Left kidney (tissue), 2 donors: ENCODE data around the gene BCAP29. TPM values are rescaled to one million over a fixed set of nuclear protein-coding genes. Genes with fewer than 3 reads are reported as not detected.
"Not testable (repeated sequence)": the region's sequence is repeated elsewhere in the genome, so short reads cannot be mapped to it uniquely, and the experiment has no call there.

Source experiments
- DNase-seq: peaks from one replicate; pipeline ENCODE4 v3.0.0-alpha.2; 2013
- polyA plus RNA-seq: library from polyadenylated mRNA; unstranded; fragments of 120-200 nt; gene quantifications from one replicate; pipeline ENCODE4 v1.2.1, GENCODE V29; 2013; ENCODE audit not compliant: insufficient read length

Gene BCAP29
- polyA plus RNA-seq, 1 donor, result 54.4 TPM

- no peak for DNase-seq
Observed at GRCh38 chr7:107615910-107616680, 36.0 kb downstream of the BCAP29 start.

DNA sequence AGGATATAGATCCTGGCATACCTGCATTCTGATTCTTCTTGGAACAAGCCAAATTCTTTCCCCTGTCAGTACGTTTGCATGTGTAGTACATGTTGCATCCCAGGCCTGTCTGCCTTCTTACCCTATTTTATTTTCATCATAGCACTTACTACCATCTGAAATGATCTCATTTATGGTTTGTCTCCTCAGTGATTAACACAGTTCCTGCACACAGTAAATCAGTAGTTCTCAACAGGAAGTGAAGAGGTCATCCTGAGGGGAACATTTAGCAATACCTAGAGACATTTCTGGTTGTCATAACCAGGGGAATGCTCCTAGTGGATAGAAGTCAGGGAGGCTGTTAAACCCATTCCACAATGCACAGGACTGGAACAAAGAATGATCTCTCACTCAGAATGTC lies 42.4 kb downstream of the BCAP29 start:
- no peak for DNase-seq

DNA sequence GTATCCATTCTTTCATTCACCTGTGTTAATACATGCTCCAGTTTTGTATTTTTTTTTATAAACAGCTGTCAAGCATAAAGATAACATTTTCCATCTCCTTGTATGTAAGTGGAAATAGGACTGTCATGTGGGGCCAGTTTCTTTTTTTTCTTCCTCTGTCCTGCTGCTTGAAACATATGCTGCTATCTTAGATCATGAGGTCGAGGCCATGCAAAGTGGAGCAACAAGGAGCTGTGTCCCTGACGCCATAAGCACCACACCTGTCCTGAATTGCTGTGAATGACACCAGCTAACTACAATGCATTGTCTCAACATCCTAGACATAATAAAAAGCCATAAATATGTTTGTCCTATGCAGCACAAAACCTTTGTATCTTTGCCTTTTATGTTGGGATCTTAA lies 42.8 kb downstream of the BCAP29 start:
- no peak for DNase-seq

DNA sequence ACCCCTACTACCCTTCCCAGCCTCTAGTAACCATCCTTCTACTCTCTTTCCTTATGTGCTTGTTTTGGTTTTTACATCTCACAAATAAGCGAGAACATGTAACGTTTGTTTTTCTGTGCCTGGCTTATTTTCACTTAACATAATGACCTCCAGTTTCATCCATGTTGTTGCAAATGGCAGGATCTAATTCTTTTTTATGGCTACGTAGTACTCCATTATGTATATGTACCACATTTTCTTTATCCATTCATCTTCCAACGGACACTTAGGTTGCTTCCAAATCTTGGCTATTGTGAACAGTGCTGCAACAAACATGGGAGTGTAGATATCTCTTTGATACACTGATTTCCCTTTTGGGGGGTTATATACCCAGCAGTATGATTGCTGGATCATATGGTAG lies 47.0 kb downstream of the BCAP29 start:
- DNase-seq, result no peak

DNA sequence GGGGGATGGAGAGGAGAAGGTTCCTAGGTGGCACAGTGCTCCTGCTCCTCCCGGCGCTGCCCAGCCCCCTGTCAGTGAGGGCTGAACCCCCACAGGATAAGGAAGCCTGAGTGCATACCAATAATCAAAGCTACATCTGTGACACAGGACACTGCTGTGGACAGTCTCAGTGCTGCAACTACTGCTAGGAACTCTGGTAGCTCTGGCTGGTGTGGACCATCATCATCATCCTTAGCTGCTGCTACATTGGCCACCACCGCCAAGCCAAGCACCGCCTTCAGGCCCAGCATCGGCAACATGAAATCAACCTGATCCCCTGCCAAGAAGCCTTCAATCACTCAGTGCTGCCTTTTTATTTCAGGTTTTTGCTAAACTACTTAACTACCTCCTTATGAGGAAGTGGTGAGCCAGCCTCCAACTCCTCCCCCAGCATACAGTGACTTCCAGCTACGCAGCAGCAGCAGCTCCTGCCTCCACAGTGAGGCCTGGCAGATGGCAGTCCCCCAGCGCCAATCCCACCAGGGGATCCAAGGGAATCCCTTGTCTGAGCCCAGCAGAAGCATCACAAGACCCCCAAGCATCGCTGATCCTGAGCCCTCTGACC lies 48.5 kb downstream of the BCAP29 start:
- no peak for DNase-seq

DNA sequence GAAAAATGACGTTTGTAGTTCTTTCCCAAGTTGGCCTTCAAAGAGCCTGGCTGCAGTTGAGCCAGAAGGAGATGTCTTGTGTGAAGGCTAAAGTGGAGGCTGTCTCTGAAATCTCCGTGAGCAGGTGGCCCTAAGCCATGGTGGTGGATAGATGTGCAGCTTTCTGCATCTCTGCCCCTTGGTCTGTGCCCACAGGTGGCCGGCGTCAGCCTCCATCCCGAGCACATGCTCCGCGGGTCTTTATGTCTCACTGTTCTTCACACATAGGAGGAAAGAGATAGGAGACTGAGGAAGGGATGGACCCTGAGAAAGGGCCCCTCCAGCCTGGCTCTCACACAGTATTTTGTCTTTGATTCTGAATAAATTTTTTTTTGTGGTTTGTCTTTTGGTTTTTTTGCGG lies 50.3 kb downstream of the BCAP29 start:
- no peak for DNase-seq

DNA sequence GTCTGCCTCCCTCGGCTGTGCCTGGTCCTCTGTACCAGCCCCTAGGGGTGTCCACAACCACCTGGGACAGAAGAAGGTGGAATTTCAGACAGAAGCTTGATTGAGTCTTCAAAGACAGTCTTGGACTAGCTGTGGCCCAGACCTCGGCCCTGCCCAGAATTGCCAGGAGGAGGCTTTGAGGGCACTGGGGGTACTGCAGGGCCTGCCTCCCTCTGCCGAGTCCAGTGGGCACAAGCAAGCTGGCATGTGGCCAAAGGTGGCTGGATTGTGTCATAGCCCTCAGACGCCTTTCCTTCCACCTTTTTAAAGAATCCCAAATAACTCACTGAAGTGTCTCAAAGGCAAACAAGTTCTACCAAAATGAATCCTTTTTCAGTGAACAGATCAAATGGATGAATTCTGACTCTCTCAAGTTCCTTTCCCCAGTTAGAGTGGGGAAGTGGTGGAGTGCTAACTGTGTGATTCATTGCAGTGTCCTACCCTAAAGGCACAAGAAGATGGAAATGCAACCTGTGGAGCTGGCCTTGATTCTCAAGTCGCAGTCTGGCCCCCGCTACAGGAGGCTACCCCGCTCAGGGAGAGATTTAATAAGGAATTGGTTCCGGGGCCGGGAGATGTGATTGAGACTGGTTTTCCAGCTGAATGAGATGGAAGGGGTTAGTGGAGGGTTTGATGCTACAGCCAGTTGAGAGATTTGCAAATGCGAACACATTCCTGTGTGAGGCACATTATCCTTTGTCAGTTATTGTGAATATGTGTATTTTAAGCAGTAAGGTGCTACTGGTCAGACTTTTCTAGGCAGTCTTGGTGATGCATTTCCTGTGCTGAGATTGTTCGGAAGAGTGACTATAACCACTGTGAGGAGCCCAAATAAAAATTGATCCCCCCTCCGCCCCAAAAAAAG lies 51.8 kb downstream of the BCAP29 start:
- no peak for DNase-seq

DNA sequence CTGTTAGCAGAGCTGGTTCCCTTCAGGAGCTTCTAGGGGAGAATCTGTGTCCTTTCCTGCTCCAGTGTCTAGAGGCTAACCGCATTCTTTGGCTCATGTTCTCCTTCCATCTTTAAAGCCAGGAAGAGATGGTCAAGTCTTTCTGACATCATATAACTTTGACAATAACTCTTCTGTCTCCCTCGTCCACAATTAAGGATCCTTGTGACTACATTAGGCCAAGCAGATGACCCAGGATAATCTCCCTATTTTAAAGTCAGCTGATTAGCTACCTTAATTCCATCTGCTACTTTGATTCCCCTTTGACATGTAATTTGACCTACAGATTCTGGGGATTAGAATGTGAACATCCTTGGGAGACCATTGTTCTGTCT lies 52.4 kb downstream of the BCAP29 start:
- DNase-seq, result no peak

DNA sequence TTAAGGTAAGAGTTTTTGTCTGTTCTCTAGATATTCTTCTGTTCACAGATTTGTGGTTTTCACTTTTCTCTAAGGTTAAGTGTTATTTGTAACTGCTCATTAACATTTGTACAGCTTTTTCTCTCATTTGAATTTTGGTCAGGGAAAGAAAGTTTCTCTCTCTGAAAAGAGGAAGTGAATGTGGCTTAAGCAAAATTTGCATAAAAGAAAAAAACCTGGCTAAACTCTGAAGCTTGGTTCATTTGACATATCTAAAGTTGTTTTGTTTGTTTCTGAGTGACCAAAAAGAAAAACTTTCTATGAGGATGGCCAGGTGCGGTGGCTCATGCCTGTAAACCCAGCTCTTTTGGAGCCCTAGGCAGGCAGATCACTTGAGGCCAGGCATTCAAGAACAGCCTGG lies 58.5 kb downstream of the BCAP29 start:
- no peak for DNase-seq

- not testable (repeated sequence) for DNase-seq
Observed at GRCh38 chr7:107639070-107639469, 59.0 kb downstream of the BCAP29 start.

GRCh38 chr7:107641676-107642075 lies 61.6 kb downstream of the BCAP29 start:
- no peak for DNase-seq

- no peak for DNase-seq
Observed at GRCh38 chr7:107642501-107642900, 62.5 kb downstream of the BCAP29 start.

DNA sequence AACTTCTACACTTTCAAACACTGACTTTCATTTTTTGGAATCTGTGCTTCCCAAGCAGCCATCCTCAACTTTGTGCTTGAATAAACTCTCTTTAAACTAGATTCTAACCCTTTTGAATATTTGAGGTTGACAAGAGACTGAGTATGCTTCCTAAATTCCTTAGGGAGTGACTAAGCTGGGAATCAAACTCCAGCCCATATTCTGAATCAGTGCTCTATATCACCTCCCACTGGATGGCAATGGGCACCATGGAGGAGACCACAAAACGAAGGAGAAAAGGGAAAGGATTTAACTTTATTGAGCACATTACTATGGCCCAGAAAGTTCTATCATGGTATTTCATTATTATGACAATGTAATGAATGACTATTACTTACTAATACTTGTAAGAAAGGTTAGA lies 63.4 kb downstream of the BCAP29 start:
- no peak for DNase-seq

- DNase-seq, result no peak
Observed at GRCh38 chr7:107643938-107644308, 63.9 kb downstream of the BCAP29 start.

GRCh38 chr7:107644309-107644974 lies 64.4 kb downstream of the BCAP29 start:
- DNase-seq, result no peak

DNA sequence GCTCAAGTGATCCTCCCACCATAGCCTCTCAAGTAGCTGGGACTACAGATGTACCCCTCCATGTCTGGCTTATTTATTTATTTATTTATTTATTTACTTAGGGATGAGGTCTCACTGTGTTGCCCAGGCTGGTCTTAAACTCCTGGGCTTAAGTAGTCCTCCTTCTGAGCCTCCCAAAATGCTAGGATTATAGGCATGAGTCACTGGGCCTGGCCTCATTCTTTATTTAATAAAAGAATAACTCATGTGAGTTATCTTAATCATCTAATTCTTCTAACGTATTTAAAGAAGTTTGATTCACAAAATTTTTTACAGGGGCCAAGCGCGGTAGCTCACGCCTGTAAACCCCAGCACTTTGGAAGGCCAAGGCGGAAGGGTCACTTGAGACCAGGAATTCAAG lies 72.6 kb downstream of the BCAP29 start:
- DNase-seq, result no peak

DNA sequence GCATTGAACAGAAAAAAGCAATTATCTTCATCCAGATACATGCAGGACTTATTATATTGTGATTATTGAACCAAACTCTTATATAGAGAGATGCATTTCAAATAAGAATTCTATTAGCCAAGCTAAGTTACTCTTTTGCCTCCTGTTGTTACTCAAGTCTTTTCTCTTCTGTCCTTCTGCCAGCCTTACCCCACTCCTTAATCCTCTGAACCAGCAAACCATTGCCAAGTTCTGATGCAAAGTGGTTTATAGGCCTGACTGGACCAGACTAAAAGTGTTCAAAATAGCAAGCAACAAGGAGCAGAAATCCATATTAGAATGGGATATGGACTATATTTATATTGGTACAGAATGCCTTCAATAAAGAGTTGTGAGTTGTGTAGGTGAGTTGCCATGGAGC lies 78.4 kb downstream of the BCAP29 start:
- DNase-seq, result no peak

- no peak for DNase-seq
Observed at GRCh38 chr7:107659666-107660065, 79.6 kb downstream of the BCAP29 start.

DNA sequence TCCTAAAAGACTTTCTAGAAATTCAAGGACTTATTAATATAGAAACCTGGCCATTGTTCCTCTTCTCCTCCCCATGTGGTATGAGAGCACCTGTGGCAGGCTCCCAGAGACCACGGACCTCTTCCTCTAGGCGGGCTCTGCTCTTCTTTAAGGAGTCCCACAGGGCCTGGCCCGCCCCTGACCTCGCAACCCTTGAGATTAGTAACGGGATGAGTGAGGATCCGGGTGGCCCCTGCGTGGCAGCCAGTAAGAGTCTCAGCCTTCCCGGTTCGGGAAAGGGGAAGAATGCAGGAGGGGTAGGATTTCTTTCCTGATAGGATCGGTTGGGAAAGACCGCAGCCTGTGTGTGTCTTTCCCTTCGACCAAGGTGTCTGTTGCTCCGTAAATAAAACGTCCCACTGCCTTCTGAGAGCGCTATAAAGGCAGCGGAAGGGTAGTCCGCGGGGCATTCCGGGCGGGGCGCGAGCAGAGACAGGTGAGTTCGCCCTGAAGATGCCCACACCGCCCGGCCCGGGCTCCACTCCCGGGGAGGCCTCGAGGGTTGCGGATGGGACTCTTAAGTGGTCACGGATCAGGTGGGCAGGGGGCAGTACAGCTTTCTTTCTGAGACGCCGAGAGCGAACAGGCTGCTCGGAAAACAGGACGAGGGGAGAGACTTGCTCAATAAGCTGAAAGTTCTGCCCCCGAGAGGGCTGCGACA lies 80.5 kb downstream of the BCAP29 start, which contains the start of gene SLC26A4:
SLC26A4 (plus strand) TSS at position 448 of the 700 bp plus-strand sequence. CDS start 814 bp downstream, outside the sequence.
- DNase-seq, result no peak

- peak; percentile 43 for DNase-seq
Observed at GRCh38 chr7:107661081-107661864, 81.2 kb downstream of the BCAP29 start.

- no peak for DNase-seq
Observed at GRCh38 chr7:107661865-107662379, 81.9 kb downstream of the BCAP29 start.
